HG02885 (cell line): Measurements from ENCODE around the gene DNAH3.
"Not testable (repeated sequence)": the region's sequence is repeated elsewhere in the genome, so short reads cannot be mapped to it uniquely, and the experiment has no call there.

Experiments used
- ATAC-seq: cut with Tn5 transposase; IDR thresholded peaks from one replicate; pipeline ENCODE4 v1.9.1; 2021; ENCODE audit warnings: mild to moderate bottlenecking; ENCODE audit not compliant: unreplicated experiment, poor library complexity

The DNAH3 gene

GRCh38 chr16:21028728-21029127 is 121.9 kb downstream of the DNAH3 start:
- no peak for ATAC-seq

GRCh38 chr16:21026846-21027245 is 123.8 kb downstream of the DNAH3 start:
- ATAC-seq: no peak

GRCh38 chr16:21023509-21024202 is 127.0 kb downstream of the DNAH3 start:
- no peak for ATAC-seq

- ATAC-seq: no peak
These were observed 129.3 kb downstream of the DNAH3 start for GRCh38 chr16:21021316-21021715.

- ATAC-seq: no peak
These were observed 140.8 kb downstream of the DNAH3 start for GRCh38 chr16:21009815-21010214.

- ATAC-seq: no peak
These were observed 145.6 kb downstream of the DNAH3 start for GRCh38 chr16:21005008-21005407.

- no peak for ATAC-seq
These were observed 149.4 kb downstream of the DNAH3 start for GRCh38 chr16:21001262-21001661.

- no peak for ATAC-seq
These were observed 153.5 kb downstream of the DNAH3 start for GRCh38 chr16:20997147-20997546.

- no peak for ATAC-seq
These were observed 154.9 kb downstream of the DNAH3 start for GRCh38 chr16:20995711-20996110.

GRCh38 chr16:20989496-20990070 is 161.1 kb downstream of the DNAH3 start:
- ATAC-seq: not testable (repeated sequence)

- ATAC-seq: no peak
These were observed 163.6 kb downstream of the DNAH3 start for GRCh38 chr16:20987049-20987448.

- ATAC-seq: no peak
These were observed 166.6 kb downstream of the DNAH3 start for GRCh38 chr16:20984019-20984418.

- ATAC-seq: no peak
These were observed 174.1 kb downstream of the DNAH3 start for GRCh38 chr16:20976576-20976975.

GRCh38 chr16:20973201-20973600 is 177.4 kb downstream of the DNAH3 start:
- ATAC-seq: not testable (repeated sequence)

GRCh38 chr16:20971401-20971800 is 179.2 kb downstream of the DNAH3 start:
- no peak for ATAC-seq

GRCh38 chr16:20969386-20969785 is 181.3 kb downstream of the DNAH3 start:
- ATAC-seq: no peak

GRCh38 chr16:20968765-20969164 is 181.9 kb downstream of the DNAH3 start:
- no peak for ATAC-seq

GRCh38 chr16:20960899-20961298 is 189.7 kb downstream of the DNAH3 start:
- no peak for ATAC-seq

GRCh38 chr16:20957153-20957552 is 193.5 kb downstream of the DNAH3 start:
- ATAC-seq: no peak

- no peak for ATAC-seq
These were observed 194.3 kb downstream of the DNAH3 start for GRCh38 chr16:20956319-20956718.

GRCh38 chr16:20954574-20954973 is 196.1 kb downstream of the DNAH3 start:
- ATAC-seq: no peak
